K562 (cell line): ENCODE data around the gene STEAP3. TPM values are rescaled to one million over a fixed set of nuclear protein-coding genes. Genes with fewer than 3 reads are reported as not detected.

ENCODE experiments used
- ATAC-seq: fragments of 200-7000 bp; cut with Tn5 transposase; 3 replicates; pipeline ENCODE4 v1.9.1; 2020; ENCODE audit warnings: moderate library complexity
- BruUV-seq: library from RNA; stranded (reverse); fragments of 400-500 nt; replicated peaks from 2 replicates; lab custom pipeline; 2021; lab: Mats Ljungman, UMichigan
- CTCF ChIA-PET: fragments of 300-600 bp; formaldehyde crosslinking; extraction: SDS; loops from one replicate; lab custom pipeline; 2021; ENCODE audit warnings: low intra/inter-chr PET ratio; lab: Yijun Ruan, JAX
- POLR2A ChIA-PET: fragments of 300-600, 350-650 bp; sonication (Branson Sonifier 250); formaldehyde crosslinking; extraction: SDS; loops from one replicate; lab custom pipeline; 2021; ENCODE audit warnings: antibody characterized with exemption, inconsistent platforms; lab: Yijun Ruan, JAX
- DNase-seq, 4 experiments: peaks; one replicate each; pipeline versions ENCODE4 v3.0.0 to v3.0.0-alpha.2; 2011 to 2018; ENCODE audit warnings: low spot score in 3 of 4, mixed read lengths in 3 of 4; ENCODE audit errors: extremely low read depth in 1 of 4
- FAIRE-seq: peaks from 2 replicates; lab custom pipeline; 2011; peaks lifted over from hg19 to GRCh38; lab: Jason Lieb, UNC
- H2AFZ ChIP-seq: 2 replicates; pipeline ENCODE4 v1.6.0; 2011; ENCODE audit warnings: low read depth, low read length, control low read depth, inconsistent platforms
- H3K27ac ChIP-seq: fragments of 200-600 bp; 3 replicates; pipeline ENCODE4 v1.8.0; 2011; ENCODE audit warnings: low read depth, mild to moderate bottlenecking, control low read depth, inconsistent platforms, low read length, moderate library complexity, mixed read lengths; ENCODE audit errors: extremely low read depth
- H3K27me3 ChIP-seq, 2 experiments: fragments of 300-600 bp in 1 of 2; 2 replicates in 1 of 2; 3 replicates in 1 of 2; pipeline versions ENCODE4 v1.6.0 to v1.8.0; 2011; ENCODE audit warnings: inconsistent platforms in 2 of 2, low read length in 2 of 2, mild to moderate bottlenecking in 1 of 2, mixed read lengths in 1 of 2, moderate library complexity in 1 of 2; ENCODE audit not compliant: control insufficient read depth in 2 of 2, insufficient read depth in 2 of 2
- H3K36me3 ChIP-seq: fragments of 300-600 bp; 3 replicates; pipeline ENCODE4 v1.8.0; 2011; ENCODE audit warnings: mild to moderate bottlenecking, low read length, inconsistent platforms; ENCODE audit not compliant: control insufficient read depth, insufficient read depth
- H3K4me1 ChIP-seq, 2 experiments: fragments of 200-600 bp in 1 of 2; replicated peaks in 1 of 2; 2 replicates in 1 of 2; 3 replicates in 1 of 2; pipeline versions ENCODE4 v1.5.1 to v1.8.0; 2011; ENCODE audit warnings: inconsistent platforms in 2 of 2, low read length in 2 of 2, mild to moderate bottlenecking in 1 of 2, mixed read lengths in 1 of 2, moderate library complexity in 1 of 2; ENCODE audit not compliant: control insufficient read depth in 2 of 2, insufficient read depth in 2 of 2
- H3K4me2 ChIP-seq: 2 replicates; pipeline ENCODE4 v1.6.1; 2011; ENCODE audit warnings: low read length, control low read depth, inconsistent platforms, mixed read lengths; ENCODE audit not compliant: insufficient read depth
- H3K4me3 ChIP-seq: fragments of 200-600 bp; sonication (generic), shearing (Covaris generic); 2 replicates; pipeline ENCODE4 v1.5.1; 2016; ENCODE audit warnings: control low read depth, inconsistent platforms
- H3K79me2 ChIP-seq: fragments of 200-600 bp; 3 replicates; pipeline ENCODE4 v1.8.0; 2011; ENCODE audit warnings: low read length, inconsistent platforms; ENCODE audit not compliant: control insufficient read depth, insufficient read depth
- H3K9ac ChIP-seq, 2 experiments: 2 replicates each; pipeline versions ENCODE4 v1.6.0 to v1.6.1; 2011; ENCODE audit warnings: low read depth in 2 of 2, low read length in 2 of 2, control low read depth in 1 of 2, inconsistent platforms in 1 of 2, mild to moderate bottlenecking in 1 of 2, mixed read lengths in 1 of 2; ENCODE audit not compliant: insufficient read depth in 1 of 2
- H3K9me1 ChIP-seq: one replicate; pipeline ENCODE4 v1.6.0; 2011; ENCODE audit warnings: inconsistent platforms, mild to moderate bottlenecking, low read length, moderate library complexity; ENCODE audit not compliant: control insufficient read depth, insufficient read depth
- H3K9me3 ChIP-seq: replicated peaks from 2 replicates; pipeline ENCODE4 v1.5.1; 2011; ENCODE audit warnings: low read depth, low read length, inconsistent platforms; ENCODE audit not compliant: control insufficient read depth, insufficient read depth
- H4K20me1 ChIP-seq: replicated peaks from 2 replicates; pipeline ENCODE4 v1.6.1; 2011; ENCODE audit warnings: low read length, inconsistent platforms, mixed read lengths; ENCODE audit not compliant: control insufficient read depth, insufficient read depth
- BDP1 ChIP-seq: IDR thresholded peaks from 3 replicates; pipeline ENCODE4 v1.6.1; 2011; ENCODE audit not compliant: insufficient read length, insufficient read depth
- CC2D1A ChIP-seq: fragments of 450-650 bp; IDR thresholded peaks from 2 replicates; pipeline ENCODE4 v1.6.1; 2017; ENCODE audit warnings: mild to moderate bottlenecking
- HMG20B ChIP-seq: fragments of 250-450 bp; sonication (Bioruptor Pico); IDR thresholded peaks from 2 replicates; pipeline ENCODE4 v1.5.0; 2021; ENCODE audit warnings: mild to moderate bottlenecking
- NCOR1 ChIP-seq: fragments of 450-650 bp; IDR thresholded peaks from 2 replicates; pipeline ENCODE4 v1.6.1; 2016; ENCODE audit warnings: mild to moderate bottlenecking, moderate library complexity
- NFE2L1 ChIP-seq: fragments of 450-650 bp; IDR thresholded peaks from 2 replicates; pipeline ENCODE4 v1.6.1; 2016; ENCODE audit warnings: missing genetic modification characterization, low read depth, mild to moderate bottlenecking, missing compliant biosample characterization, moderate library complexity, borderline replicate concordance
- NRF1 ChIP-seq, 2 experiments: fragments of 450-650 bp; IDR thresholded peaks in 1 of 2; conservative IDR thresholded peaks in 1 of 2; 2 replicates each; pipeline ENCODE4 v1.6.1; 2014; ENCODE audit warnings: mild to moderate bottlenecking in 2 of 2
- RHOXF2B ChIP-seq: fragments of 250-450 bp; sonication (Bioruptor Pico); conservative IDR thresholded peaks from 2 replicates; pipeline ENCODE4 v1.5.1; 2021
- SIN3A ChIP-seq, 2 experiments: fragments of 150-350 bp in 1 of 2; IDR thresholded peaks; 2 replicates each; pipeline ENCODE4 v1.6.1; 2011 to 2016; ENCODE audit warnings: borderline replicate concordance in 2 of 2, low read depth in 2 of 2, low read length in 2 of 2, mild to moderate bottlenecking in 2 of 2, moderate library complexity in 2 of 2; ENCODE audit not compliant: control insufficient read depth in 1 of 2
- SIRT6 ChIP-seq: IDR thresholded peaks from one replicate; pipeline ENCODE4 v1.6.1; 2012; ENCODE audit warnings: low read depth, mild to moderate bottlenecking, control low read depth, inconsistent platforms, low read length, moderate library complexity
- SOX6 ChIP-seq: fragments of 450-650 bp; IDR thresholded peaks from 2 replicates; pipeline ENCODE4 v1.6.1; 2014; ENCODE audit warnings: mild to moderate bottlenecking
- ZFP30 ChIP-seq: fragments of 250-450 bp; sonication (Bioruptor Pico); IDR thresholded peaks from 2 replicates; pipeline ENCODE4 v1.8.0; 2022; ENCODE audit warnings: moderate library complexity, mild to moderate bottlenecking, inconsistent platforms, borderline replicate concordance
- ZNF217 ChIP-seq: sonication (generic); formaldehyde crosslinking; IDR thresholded peaks from 2 replicates; pipeline ENCODE4 v1.8.0; 2022; ENCODE audit warnings: mild to moderate bottlenecking, missing genetic modification reagents
- ZNF347 ChIP-seq: fragments of 450-650 bp; formaldehyde crosslinking; IDR thresholded peaks from 2 replicates; pipeline ENCODE4 v1.4.0; 2020; ENCODE audit warnings: low read depth, mild to moderate bottlenecking, moderate library complexity
- ZNF436 ChIP-seq: fragments of 250-450, 450-650 bp; sonication (Bioruptor Pico); formaldehyde crosslinking; IDR thresholded peaks from 2 replicates; pipeline ENCODE4 v1.7.0; 2020; ENCODE audit warnings: mild to moderate bottlenecking
- WGBS: fragments of 100-300 bp; shearing (Covaris generic); methylation state at CpG from one replicate; pipeline ENCODE4 v1.1.6; 2016; ENCODE audit warnings: low coverage, mixed read lengths; ENCODE audit not compliant: insufficient coverage; ENCODE audit errors: missing lambda C conversion rate; 5-methylcytosine and 5-hydroxymethylcytosine counted together
- in situ Hi-C: fragments of 300-500 bp; cut with MboI; formaldehyde crosslinking; loops from 4 replicates; pipeline ENCODE4 v1.15.0; 2018; ENCODE audit warnings: inconsistent platforms, mixed read lengths
- intact Hi-C: fragments of 100-400 bp; cut with micrococcal nuclease; formaldehyde crosslinking; loops from 2 replicates; pipeline ENCODE4 v1.14.2; 2022
- polyA plus RNA-seq, 8 experiments: library from polyadenylated mRNA; depleted of rRNA in 4 of 8; stranded (reverse) in 5 of 8; unstranded in 3 of 8; fragments of >200 nt; fragmentation: Nextera tagmentation in 2 of 8; fragmentation: Illumina TruSeq in 1 of 8; extraction: Ambion mirVana in 2 of 8; extraction: Trizol in 1 of 8; gene quantifications; 2 replicates each; pipeline versions ENCODE4 v1.2.1 to v1.2.3, GENCODE V29; 2011 to 2014; ENCODE audit warnings: inconsistent platforms in 1 of 8, missing spikeins in 1 of 8
- total RNA-seq, 7 experiments: library from RNA; depleted of rRNA in 6 of 7; stranded (reverse); fragments of >200 nt in 6 of 7; fragmentation: Illumina TruSeq in 2 of 7; extraction: Trizol in 2 of 7; gene quantifications; 2 replicates each; pipeline versions ENCODE4 v1.2.1 to v1.2.3, GENCODE V29; 2011 to 2021; ENCODE audit warnings: low replicate concordance in 1 of 7
- TF ChIP-seq, protein P1 (sequence below): fragments of 450-650 bp; IDR thresholded peaks from one replicate; pipeline ENCODE4 v1.6.1; 2018; ENCODE audit warnings: mild to moderate bottlenecking, moderate library complexity; ENCODE audit not compliant: partially characterized antibody
- TF ChIP-seq, protein P2 (sequence below), 2 experiments: IDR thresholded peaks; 2 replicates each; pipeline ENCODE4 v1.6.1; 2012; ENCODE audit warnings: improper control_type of control experiment in 2 of 2, low read depth in 2 of 2, low read length in 2 of 2, borderline replicate concordance in 1 of 2
- TF ChIP-seq, protein P3 (sequence below): fragments of 450-650 bp; conservative IDR thresholded peaks from 2 replicates; pipeline ENCODE4 v1.6.1; 2016; ENCODE audit warnings: missing genetic modification characterization, low read depth, mild to moderate bottlenecking, missing compliant biosample characterization, moderate library complexity

STEAP3 gene
- total and polyA plus RNA-seq, 9 of the 15 experiments (the other 6 are each of a cell fraction or from before 2014, with no cell fraction given): 1.8 to 31.6 (median 9.0) TPM

DNA sequence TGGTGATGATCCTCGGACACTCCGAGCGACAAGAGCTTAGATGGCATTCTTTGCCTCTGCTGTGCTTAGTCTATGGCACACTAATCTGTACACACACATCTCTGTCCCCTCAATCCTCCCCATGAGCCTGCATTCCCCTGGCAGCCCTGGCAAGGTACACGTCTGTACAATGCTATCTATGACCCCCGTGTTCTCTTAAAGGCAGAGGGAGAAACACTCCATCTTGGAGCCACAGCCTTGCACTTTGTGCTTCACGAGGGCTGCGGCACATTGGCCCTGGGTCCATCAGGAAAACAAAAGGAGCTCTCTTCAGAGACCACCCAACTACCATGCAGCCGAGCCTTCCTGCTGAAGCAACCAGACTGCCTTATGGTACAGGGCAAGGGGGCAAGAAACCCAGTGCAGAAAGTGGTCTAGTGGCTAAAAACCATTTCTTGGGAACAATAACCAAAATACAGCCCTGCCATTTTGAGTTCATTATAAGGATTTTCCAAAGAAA is 42.5 kb downstream of the STEAP3 start:
- H3K79me2 ChIP-seq: no peaks in the 10 kb centered on the region
- H3K9me3 ChIP-seq: no peaks in the 10 kb centered on the region
- intact Hi-C loops (loop anchor here (10.0 kb wide), 1 partner anchor 381 kb away; no protein-coding TSS in a partner anchor), in situ Hi-C loops (no loop called here)
- peaks cover 26% of the 10 kb centered on the region; the same call in 1 of the 3 replicates for H3K36me3 ChIP-seq
- no peaks in the 10 kb centered on the region for H3K27me3 ChIP-seq
- TF ChIP-seq, protein P1, sequence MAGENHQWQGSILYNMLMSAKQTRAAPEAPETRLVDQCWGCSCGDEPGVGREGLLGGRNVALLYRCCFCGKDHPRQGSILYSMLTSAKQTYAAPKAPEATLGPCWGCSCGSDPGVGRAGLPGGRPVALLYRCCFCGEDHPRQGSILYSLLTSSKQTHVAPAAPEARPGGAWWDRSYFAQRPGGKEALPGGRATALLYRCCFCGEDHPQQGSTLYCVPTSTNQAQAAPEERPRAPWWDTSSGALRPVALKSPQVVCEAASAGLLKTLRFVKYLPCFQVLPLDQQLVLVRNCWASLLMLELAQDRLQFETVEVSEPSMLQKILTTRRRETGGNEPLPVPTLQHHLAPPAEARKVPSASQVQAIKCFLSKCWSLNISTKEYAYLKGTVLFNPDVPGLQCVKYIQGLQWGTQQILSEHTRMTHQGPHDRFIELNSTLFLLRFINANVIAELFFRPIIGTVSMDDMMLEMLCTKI: no peak
- TF ChIP-seq ZFP30: no peak
- TF ChIP-seq NRF1 (conservative IDR thresholded peaks at IDR 0.05 in 1 of 2, IDR thresholded peaks at IDR 0.05 in 1 of 2): no peak
- TF ChIP-seq BDP1: no peak
- TF ChIP-seq, protein P2, sequence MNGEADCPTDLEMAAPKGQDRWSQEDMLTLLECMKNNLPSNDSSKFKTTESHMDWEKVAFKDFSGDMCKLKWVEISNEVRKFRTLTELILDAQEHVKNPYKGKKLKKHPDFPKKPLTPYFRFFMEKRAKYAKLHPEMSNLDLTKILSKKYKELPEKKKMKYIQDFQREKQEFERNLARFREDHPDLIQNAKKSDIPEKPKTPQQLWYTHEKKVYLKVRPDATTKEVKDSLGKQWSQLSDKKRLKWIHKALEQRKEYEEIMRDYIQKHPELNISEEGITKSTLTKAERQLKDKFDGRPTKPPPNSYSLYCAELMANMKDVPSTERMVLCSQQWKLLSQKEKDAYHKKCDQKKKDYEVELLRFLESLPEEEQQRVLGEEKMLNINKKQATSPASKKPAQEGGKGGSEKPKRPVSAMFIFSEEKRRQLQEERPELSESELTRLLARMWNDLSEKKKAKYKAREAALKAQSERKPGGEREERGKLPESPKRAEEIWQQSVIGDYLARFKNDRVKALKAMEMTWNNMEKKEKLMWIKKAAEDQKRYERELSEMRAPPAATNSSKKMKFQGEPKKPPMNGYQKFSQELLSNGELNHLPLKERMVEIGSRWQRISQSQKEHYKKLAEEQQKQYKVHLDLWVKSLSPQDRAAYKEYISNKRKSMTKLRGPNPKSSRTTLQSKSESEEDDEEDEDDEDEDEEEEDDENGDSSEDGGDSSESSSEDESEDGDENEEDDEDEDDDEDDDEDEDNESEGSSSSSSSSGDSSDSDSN (IDR thresholded peaks at IDR 0.05; ENCODE audit: borderline replicate concordance in 1 of 2, low read depth in 2 of 2, low read length in 2 of 2): no peak
- TF ChIP-seq CC2D1A: no peak
- TF ChIP-seq RHOXF2B: no peak
- TF ChIP-seq HMG20B (CRISPR knock-in tag): no peak
- no peak for TF ChIP-seq SIN3A (IDR thresholded peaks at IDR 0.05; ENCODE audit: borderline replicate concordance in 2 of 2, control insufficient read depth in 1 of 2, low read depth in 2 of 2, low read length in 2 of 2)
- no peak for TF ChIP-seq NFE2L1 (tag)
- TF ChIP-seq NCOR1: no peak
- no peak for TF ChIP-seq ZNF347 (CRISPR knock-in tag)
- TF ChIP-seq, protein P3, sequence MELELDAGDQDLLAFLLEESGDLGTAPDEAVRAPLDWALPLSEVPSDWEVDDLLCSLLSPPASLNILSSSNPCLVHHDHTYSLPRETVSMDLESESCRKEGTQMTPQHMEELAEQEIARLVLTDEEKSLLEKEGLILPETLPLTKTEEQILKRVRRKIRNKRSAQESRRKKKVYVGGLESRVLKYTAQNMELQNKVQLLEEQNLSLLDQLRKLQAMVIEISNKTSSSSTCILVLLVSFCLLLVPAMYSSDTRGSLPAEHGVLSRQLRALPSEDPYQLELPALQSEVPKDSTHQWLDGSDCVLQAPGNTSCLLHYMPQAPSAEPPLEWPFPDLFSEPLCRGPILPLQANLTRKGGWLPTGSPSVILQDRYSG: no peak
- no peak for TF ChIP-seq ZNF436 (CRISPR knock-in tag)
- TF ChIP-seq SOX6: no peak
- no peak for TF ChIP-seq ZNF217 (CRISPR knock-in tag)
- TF ChIP-seq SIRT6: no peak
- TF ChIP-seq, all 486 proteins: peak for 0
- Histone ChIP-seq H3K4me2 (no peak overlapping the region), H4K20me1 (no peaks in the 10 kb centered on the region), H3K4me1 (peaks cover 2 to 7% of the 10 kb centered on the region in 2 experiments; a peak in 3 of 5 replicates), H3K4me3 (no peak overlapping the region), H3K9me1 (peaks cover 3% of the 10 kb centered on the region), H2AFZ (no peak overlapping the region), H3K9ac (no peak overlapping the region), H3K27ac (no peak overlapping the region)
- ATAC-seq (no peak), FAIRE-seq (no peak), DNase-seq (no peak)
- CTCF ChIA-PET: interaction anchor here (0.7 to 2.4 kb wide), 4 partner anchors 32 to 48 kb away, joined by 3 to 10 read pairs (median 3); no protein-coding TSS in a partner anchor
- WGBS: 87% methylated on average over 8 of the region's 8 CpGs
- POLR2A ChIA-PET: interaction anchor here (0.7 to 1.0 kb wide), 2 partner anchors 46 to 60 kb away, joined by 3 to 6 read pairs; no protein-coding TSS in a partner anchor
- no TSS peak for BruUV-seq
